ENCODE results near the gene FLYWCH1.

- no peak for TF ChIP-seq RAD21 (IDR thresholded peaks at IDR 0.05 in 1 of 2, conservative IDR thresholded peaks at IDR 0.05 in 1 of 2; ENCODE audit: low read depth in 2 of 2, low read length in 2 of 2)
- TF ChIP-seq, protein P1, sequence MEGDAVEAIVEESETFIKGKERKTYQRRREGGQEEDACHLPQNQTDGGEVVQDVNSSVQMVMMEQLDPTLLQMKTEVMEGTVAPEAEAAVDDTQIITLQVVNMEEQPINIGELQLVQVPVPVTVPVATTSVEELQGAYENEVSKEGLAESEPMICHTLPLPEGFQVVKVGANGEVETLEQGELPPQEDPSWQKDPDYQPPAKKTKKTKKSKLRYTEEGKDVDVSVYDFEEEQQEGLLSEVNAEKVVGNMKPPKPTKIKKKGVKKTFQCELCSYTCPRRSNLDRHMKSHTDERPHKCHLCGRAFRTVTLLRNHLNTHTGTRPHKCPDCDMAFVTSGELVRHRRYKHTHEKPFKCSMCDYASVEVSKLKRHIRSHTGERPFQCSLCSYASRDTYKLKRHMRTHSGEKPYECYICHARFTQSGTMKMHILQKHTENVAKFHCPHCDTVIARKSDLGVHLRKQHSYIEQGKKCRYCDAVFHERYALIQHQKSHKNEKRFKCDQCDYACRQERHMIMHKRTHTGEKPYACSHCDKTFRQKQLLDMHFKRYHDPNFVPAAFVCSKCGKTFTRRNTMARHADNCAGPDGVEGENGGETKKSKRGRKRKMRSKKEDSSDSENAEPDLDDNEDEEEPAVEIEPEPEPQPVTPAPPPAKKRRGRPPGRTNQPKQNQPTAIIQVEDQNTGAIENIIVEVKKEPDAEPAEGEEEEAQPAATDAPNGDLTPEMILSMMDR (IDR thresholded peaks at IDR 0.05; ENCODE audit: control extremely low read depth in 1 of 3, insufficient read depth in 1 of 3, low read depth in 1 of 3, low read length in 3 of 3) = no peak
Observed at GRCh38 chr16:2923481-2923880, 11.8 kb downstream of the FLYWCH1 start.

Data from H1 (cell line).